Right atrium auricular region (tissue), 2 donors: ENCODE data around the gene CNTNAP5. TPM values are rescaled to one million over a fixed set of nuclear protein-coding genes. Genes with fewer than 3 reads are reported as not detected.

ENCODE experiments used
- DNase-seq: peaks from one replicate; pipeline ENCODE4 v3.0.0-alpha.2; 2019; ENCODE audit warnings: low spot score
- H3K27ac ChIP-seq, 2 donors: fragments of 200-600 bp; sonication (generic); 1 replicate in 1 of 2; 2 replicates in 1 of 2; pipeline ENCODE4 v1.5.1; 2016 to 2019
- H3K27me3 ChIP-seq, 2 donors: fragments of 200-600 bp; sonication (generic); one replicate each; pipeline versions ENCODE4 v1.5.1 to v1.6.0; 2017 to 2019
- H3K36me3 ChIP-seq: fragments of 200-600 bp; sonication (generic); one replicate; pipeline ENCODE4 v1.5.1; 2016
- H3K4me1 ChIP-seq, 2 donors: fragments of 200-600 bp; sonication (generic); one replicate each; pipeline versions ENCODE4 v1.5.1 to v1.6.0; 2017 to 2019
- H3K4me3 ChIP-seq, 2 donors: fragments of 200-600 bp; sonication (generic); 1 replicate in 1 of 2; 2 replicates in 1 of 2; pipeline ENCODE4 v1.5.1; 2017 to 2019; ENCODE audit warnings: mild to moderate bottlenecking in 1 of 2, moderate library complexity in 1 of 2
- H3K9me3 ChIP-seq, 2 donors: fragments of 200-600 bp; sonication (generic); one replicate each; pipeline ENCODE4 v1.5.1; 2019
- total RNA-seq, 2 donors: library from RNA; depleted of rRNA; stranded (reverse); fragments of >200 nt; gene quantifications; one replicate each; pipeline ENCODE4 v1.1.0, GENCODE V29; 2016
- TF ChIP-seq, protein P1 (sequence below), 2 donors: fragments of 200-600 bp; sonication (generic); IDR thresholded peaks; one replicate each; pipeline ENCODE4 v1.5.1; 2019; ENCODE audit warnings: antibody characterized with exemption in 2 of 2

CNTNAP5 gene
- total RNA-seq, 2 donors from 2014 or later: not detected

DNA sequence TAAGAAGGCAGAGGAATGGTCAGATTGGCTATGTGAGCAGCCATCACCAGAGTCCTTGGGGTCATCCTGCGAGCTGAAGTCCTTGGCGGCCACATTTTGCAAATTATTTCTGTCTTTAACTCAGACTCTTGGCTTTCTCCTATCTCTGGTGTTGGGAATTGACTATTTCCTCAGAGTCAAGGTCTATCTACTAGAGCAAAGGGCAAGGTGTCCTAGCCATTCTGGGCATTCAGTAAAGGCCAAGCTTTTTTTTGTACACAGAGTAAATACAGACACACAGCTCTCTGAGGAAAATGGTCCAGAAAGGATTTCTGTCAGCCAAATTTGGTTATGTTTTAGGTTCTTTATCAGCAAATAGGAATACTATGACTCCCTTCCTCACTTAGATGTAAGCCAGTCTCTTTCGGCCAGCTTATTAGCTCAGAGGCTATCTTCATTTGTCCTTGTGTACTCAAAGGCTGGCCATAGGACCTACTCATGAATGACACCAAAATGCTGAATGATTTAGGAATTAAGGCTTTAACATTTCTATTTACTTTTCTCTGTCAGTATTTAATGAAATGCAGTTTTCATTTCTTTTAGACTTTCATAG is 146.5 kb downstream of the CNTNAP5 start:
- Histone ChIP-seq H3K9me3 (peaks cover 0 to 9% of the 10 kb centered on the region in 2 donors), H3K4me3 (no peak overlapping the region), H3K36me3 (no peaks in the 10 kb centered on the region), H3K27me3 (no peaks in the 10 kb centered on the region), H3K4me1 (no peaks in the 10 kb centered on the region), H3K27ac (no peak overlapping the region)
- DNase-seq: no peak
- TF ChIP-seq, protein P1, sequence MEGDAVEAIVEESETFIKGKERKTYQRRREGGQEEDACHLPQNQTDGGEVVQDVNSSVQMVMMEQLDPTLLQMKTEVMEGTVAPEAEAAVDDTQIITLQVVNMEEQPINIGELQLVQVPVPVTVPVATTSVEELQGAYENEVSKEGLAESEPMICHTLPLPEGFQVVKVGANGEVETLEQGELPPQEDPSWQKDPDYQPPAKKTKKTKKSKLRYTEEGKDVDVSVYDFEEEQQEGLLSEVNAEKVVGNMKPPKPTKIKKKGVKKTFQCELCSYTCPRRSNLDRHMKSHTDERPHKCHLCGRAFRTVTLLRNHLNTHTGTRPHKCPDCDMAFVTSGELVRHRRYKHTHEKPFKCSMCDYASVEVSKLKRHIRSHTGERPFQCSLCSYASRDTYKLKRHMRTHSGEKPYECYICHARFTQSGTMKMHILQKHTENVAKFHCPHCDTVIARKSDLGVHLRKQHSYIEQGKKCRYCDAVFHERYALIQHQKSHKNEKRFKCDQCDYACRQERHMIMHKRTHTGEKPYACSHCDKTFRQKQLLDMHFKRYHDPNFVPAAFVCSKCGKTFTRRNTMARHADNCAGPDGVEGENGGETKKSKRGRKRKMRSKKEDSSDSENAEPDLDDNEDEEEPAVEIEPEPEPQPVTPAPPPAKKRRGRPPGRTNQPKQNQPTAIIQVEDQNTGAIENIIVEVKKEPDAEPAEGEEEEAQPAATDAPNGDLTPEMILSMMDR (IDR thresholded peaks at IDR 0.05): no peak

DNA sequence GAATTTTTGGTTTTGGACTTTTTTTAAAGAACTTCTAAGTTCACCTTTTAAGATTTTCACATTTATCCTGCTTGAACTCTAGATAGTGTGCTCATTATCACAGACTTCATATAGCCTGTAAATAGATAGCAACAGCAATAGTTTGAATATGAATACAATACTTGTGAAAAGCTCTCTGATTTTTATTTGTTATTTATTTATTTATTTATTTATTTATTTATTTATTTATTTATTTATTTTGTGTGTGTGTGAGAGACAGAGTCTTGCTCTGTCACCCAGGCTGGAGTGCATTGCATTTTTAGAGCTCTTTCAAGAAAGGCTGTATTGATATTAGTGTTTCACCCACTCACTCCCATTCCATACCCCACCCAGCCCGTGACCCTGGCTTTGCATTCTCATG is 153.6 kb downstream of the CNTNAP5 start:
- no peaks in the 10 kb centered on the region for H3K27me3 ChIP-seq
- TF ChIP-seq, protein P1 (IDR thresholded peaks at IDR 0.05): no peak
- no peak for DNase-seq
- no peak overlapping the region for H3K4me3 ChIP-seq
- H3K36me3 ChIP-seq: no peaks in the 10 kb centered on the region
- no peaks in the 10 kb centered on the region for H3K4me1 ChIP-seq
- H3K9me3 ChIP-seq: peaks cover 0 to 5% of the 10 kb centered on the region in 2 donors
- no peak overlapping the region for H3K27ac ChIP-seq

DNA sequence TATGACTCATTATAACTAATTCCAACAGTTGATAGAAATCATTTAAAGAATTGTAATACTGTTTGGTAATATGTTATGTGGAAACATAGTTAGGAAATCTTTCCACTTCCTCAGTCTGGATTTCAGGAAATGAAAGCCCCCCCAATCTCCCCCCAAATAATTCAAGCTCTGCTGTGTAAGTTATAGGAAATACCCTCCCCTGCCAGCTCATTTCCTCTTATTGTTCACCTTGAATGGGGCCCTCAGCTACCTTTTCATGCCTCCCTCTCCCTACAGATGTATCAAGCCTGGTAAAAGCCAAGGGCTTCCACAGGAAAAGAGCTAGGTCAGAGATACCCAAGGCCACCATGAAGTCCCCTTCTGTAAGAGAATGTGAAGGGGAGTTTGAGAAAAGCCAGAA is 155.5 kb downstream of the CNTNAP5 start:
- DNase-seq: no peak
- no peaks in the 10 kb centered on the region for H3K9me3 ChIP-seq
- no peaks in the 10 kb centered on the region for H3K36me3 ChIP-seq
- no peak overlapping the region for H3K27ac ChIP-seq
- no peaks in the 10 kb centered on the region for H3K27me3 ChIP-seq
- H3K4me1 ChIP-seq: no peaks in the 10 kb centered on the region
- TF ChIP-seq, protein P1 (IDR thresholded peaks at IDR 0.05): no peak
- no peak overlapping the region for H3K4me3 ChIP-seq

DNA sequence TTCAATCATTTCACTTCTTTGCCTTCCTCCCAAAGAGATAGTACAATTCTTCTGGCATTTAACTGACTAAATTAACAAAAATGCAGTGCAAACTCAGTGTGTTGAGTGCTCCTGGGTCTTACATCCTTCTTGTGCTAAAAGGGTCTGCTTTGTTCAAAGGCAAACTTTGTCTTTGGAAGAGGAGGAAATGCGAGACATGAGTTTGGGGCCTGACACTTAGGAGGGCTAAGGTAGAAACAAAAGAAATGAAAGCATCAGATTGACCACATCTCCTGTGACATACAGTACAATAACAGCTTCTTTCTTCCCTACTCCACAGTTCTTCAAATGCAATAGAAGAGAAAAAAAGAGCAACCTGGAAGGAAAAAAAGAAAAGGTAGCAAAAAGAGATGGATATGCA is 161.7 kb downstream of the CNTNAP5 start:
- Histone ChIP-seq H3K27ac (no peak overlapping the region), H3K4me1 (no peaks in the 10 kb centered on the region), H3K9me3 (no peaks in the 10 kb centered on the region), H3K27me3 (no peaks in the 10 kb centered on the region), H3K4me3 (no peak overlapping the region), H3K36me3 (no peaks in the 10 kb centered on the region)
- no peak for DNase-seq
- TF ChIP-seq, protein P1 (IDR thresholded peaks at IDR 0.05): no peak

DNA sequence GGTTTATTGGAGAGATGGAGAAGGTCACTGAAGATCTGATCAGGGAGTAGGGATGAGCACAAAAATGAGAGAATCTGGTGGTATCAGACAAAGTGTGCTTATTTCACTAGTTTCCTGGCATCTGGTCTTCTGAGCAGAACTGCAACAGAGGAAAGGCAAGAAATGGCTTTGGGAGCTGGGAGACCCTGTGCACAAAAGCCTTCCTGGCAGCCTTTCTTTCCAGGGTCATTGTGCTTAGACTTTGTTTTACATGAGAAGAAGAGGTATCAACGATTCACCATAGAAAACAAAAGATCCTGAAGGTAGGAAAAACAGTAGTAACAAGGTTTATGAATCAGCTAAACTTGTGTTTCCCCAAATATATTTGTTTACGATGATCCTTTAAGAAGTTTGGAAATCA is 162.9 kb downstream of the CNTNAP5 start:
- H3K4me3 ChIP-seq: no peak overlapping the region
- H3K27me3 ChIP-seq: no peaks in the 10 kb centered on the region
- H3K4me1 ChIP-seq: no peaks in the 10 kb centered on the region
- H3K27ac ChIP-seq: no peak overlapping the region
- TF ChIP-seq, protein P1 (IDR thresholded peaks at IDR 0.05): no peak
- no peak for DNase-seq
- H3K36me3 ChIP-seq: no peaks in the 10 kb centered on the region
- H3K9me3 ChIP-seq: no peaks in the 10 kb centered on the region

DNA sequence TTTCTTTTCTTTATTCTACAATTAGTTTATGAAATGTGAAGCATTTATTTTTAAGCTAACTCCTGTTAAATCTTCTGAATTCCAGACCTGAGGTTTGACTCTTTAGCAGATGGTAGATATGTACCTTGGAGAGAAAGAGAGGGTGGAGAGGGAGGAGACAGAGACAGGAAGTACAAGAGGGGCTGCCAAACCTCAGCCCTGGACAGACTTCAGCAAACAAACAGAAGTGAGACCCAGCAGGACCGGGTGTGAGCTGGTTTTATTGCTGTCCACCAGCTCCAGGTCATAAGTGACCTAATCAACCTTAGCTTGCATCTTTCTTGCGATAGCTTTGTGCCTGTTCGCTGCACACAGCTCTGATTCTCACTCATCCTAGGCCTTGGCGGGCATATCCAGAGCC is 168.6 kb downstream of the CNTNAP5 start:
- H3K4me1 ChIP-seq: no peaks in the 10 kb centered on the region
- DNase-seq: no peak
- no peaks in the 10 kb centered on the region for H3K27me3 ChIP-seq
- no peak overlapping the region for H3K4me3 ChIP-seq
- H3K36me3 ChIP-seq: no peaks in the 10 kb centered on the region
- TF ChIP-seq, protein P1 (IDR thresholded peaks at IDR 0.05): no peak
- H3K27ac ChIP-seq: no peak overlapping the region
- H3K9me3 ChIP-seq: no peaks in the 10 kb centered on the region
